ENCODE measurements around the gene PCK1.
"Not testable (repeated sequence)": the region's sequence is repeated elsewhere in the genome, so short reads cannot be mapped to it uniquely, and the experiment has no call there.

The PCK1 gene

DNA sequence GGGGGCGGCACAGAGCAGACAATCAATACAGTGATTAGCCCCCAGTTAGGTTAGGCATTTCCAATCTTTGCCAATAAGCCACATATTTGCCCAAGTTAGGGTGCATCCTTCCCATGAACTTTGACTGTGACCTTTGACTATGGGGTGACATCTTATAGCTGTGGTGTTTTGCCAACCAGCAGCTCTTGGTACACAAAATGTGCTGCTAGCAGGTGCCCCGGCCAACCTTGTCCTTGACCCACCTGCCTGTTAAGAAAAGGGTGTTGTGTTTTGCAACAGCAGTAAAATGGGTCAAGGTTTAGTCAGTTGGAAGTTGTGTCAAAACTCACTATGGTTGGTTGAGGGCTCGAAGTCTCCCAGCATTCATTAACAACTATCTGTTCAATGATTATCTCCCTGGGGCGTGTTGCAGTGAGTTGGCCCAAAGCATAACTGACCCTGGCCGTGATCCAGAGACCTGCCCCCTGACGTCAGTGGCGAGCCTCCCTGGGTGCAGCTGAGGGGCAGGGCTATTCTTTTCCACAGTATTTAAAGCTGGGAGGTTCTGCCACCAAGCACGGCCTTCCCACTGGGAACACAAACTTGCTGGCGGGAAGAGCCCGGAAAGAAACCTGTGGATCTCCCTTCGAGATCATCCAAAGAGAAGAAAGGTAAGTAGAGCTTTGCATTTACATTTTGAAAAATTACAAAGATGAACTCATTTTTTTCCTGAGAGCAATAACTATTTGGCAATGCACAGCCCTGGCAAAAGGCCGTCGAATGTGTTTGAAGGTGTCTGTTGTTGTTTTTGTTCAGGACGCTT, at the start of gene PCK1:
Gene PCK1, plus strand, starts transcription at position 557 of the 802 bp plus-strand sequence. CDS start 302 bp downstream, outside the sequence.
- peak; percentile 61 for DNase-seq

GRCh38 chr20:57511709-57512108, 49.2 kb upstream of the PCK1 start:
- not testable (repeated sequence) for DNase-seq

- DNase-seq = no peak
Observed at GRCh38 chr20:57512432-57512831, 48.5 kb upstream of the PCK1 start.

DNA sequence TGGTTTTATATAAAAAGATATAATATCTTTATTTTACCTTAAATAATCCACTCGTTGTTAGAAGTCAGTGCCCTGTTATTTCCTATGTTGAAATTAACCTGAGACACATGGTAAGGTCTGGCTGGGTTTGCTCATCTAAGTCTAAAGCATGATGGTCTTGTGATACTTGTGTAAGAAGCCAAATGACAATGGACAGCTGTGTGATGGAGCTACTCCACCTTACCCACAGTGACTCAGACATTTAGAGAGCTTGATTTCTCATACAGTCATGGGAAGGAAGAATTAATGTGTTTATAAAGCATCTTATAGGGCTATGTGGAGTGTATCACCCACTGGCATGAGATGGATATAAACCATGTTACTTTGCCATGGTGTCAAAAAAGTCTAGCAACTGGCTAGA, 47.7 kb upstream of the PCK1 start:
- DNase-seq = no peak

DNA sequence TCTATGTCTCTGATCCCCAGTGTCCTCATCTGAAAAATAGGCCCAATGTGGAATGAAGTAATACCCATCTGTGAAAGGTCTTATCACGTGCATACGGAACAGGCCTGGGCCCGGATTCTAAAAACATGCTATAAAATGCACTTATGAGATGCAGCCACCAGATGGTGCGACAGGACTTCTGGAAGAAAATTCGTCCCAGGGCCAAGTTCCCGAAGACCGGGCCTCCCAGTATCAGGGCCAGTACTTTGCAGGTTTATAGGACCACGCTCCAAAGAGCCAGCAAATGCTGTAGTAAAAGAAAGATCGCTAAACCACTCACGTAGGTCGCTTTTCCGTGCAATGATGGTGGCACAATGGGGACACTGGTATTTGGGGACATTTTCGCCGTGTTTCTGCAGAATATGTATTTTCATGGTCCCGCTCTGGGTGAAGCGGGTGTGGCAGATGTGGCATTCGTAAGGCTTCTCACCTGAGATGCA, 46.6 kb upstream of the PCK1 start:
- DNase-seq = peak; percentile 57

DNA sequence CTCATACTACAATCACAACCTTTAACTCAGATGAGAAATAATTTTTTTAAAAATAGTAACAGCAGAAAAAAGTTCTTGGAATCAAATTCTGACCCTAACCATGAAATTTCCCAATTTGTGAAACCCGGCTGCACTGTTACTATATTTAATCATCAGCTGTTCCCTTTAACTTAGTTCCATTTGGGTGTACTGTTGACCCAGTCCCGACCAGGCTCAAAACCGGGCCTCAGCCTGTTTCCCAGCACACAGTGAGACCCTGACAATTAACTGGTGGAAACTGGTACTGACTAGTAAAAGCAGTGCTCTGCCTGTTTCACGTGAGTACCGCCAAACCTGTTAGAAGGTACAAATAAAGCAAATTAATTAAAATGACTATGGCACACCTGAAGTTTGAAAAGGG, 43.0 kb upstream of the PCK1 start:
- no peak for DNase-seq

- DNase-seq = no peak
Observed at GRCh38 chr20:57522380-57523140, 38.4 kb upstream of the PCK1 start.

GRCh38 chr20:57523782-57524181, 37.1 kb upstream of the PCK1 start:
- DNase-seq = no peak

GRCh38 chr20:57524511-57525176, 36.3 kb upstream of the PCK1 start, which contains the start of gene CTCFL:
Gene CTCFL (minus strand): TSS chr20:57525140. CDS start chr20:57524205, 935 bp downstream.
- no peak for DNase-seq

- no peak for DNase-seq
Observed at GRCh38 chr20:57525328-57526086, 35.4 kb upstream of the PCK1 start.

- DNase-seq = peak; percentile 38
Observed at GRCh38 chr20:57526087-57526884, 34.6 kb upstream of the PCK1 start.

GRCh38 chr20:57526885-57527460, 33.9 kb upstream of the PCK1 start:
- DNase-seq = no peak

DNA sequence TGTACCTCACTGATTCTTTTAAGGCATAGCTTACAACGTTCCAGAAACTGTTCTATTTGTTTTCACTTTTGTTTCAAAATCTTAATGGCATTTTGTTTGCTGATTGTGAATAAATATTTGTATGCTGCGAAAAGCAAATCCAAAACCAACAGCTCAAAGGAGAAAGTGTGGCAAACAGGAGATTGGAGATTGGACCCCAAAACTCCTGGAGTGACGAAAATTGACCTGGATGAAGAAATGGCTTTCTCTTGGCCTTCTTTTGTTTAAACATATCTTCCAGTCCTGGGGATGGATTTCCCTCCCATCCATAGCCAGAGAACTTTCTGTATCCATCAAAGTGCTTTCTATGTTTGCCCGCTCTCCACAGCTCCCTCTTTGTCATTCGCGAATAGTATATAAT, 33.2 kb upstream of the PCK1 start:
- DNase-seq = no peak

- DNase-seq = no peak
Observed at GRCh38 chr20:57528148-57528547, 32.8 kb upstream of the PCK1 start.

DNA sequence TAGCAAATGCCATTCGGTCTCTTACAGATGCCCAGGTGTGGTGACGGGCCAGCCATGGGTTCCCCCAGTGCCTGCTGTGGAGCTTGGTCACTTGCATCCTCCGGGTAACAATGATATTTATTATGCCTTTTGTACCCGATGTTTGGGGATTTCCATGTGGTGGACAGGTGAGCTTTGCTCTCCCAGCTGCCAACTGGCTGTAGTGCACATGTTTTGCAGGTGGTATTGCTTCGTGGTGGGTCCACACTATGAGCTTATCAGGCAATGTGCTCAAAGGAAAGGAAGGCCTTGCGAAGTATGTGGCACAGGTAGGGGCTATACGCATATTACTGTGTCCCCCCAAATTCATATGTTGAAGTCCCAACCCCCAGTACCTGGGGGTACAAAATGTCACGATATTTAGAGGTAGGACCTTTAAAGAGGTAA, 31.7 kb upstream of the PCK1 start:
- DNase-seq = no peak

GRCh38 chr20:57529810-57530209, 31.1 kb upstream of the PCK1 start:
- no peak for DNase-seq

DNA sequence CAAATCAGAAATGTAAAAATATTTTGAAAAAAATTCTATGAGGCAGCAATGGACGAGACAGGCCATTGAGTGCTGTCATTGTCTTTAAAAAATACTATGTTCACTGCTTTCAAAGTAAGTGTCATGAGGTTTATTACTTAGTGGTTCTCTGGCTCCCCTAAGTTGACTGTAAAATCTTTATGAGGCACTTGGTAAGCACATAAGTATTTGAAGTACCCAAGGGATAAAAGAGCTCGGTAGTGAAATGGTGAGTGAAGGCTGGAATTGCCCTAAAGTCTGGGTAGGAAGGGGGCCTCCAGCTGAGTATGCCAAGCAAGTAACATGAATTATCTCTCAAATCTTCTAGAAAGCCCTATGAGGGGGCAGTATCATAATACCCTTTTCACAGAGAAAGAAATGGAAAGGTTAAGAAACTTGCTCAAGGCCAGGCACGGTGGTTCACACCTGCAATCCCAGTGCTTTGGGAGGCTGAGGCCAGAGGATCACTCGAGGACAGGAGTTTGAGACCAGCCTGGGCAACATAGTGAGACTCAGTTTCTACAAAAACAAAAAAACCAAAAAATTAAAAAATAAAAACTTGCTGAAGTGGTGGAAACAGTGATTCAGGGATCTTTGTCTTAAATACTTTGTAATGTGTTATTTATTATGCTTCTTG, 30.5 kb upstream of the PCK1 start:
- no peak for DNase-seq

DNA sequence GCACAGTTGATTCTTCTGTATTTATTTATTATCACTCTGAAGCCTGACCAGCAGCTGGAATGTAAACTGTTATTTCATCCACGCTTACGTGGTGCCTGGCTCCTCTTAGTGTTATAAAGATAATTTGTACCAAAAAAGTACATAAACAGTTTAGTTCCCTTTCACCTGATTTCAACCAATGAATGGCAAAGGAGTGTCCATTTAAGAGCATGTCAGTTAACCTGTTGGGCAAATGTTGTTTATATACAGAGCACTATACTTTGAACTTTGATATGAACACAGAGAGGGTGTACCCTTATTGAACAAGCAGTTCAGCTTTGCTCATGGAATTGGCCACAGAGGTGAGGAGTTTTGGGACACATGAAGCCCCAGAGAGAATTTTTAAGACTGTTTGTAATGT, 28.8 kb upstream of the PCK1 start:
- DNase-seq = no peak

GRCh38 chr20:57535297-57535696, 25.6 kb upstream of the PCK1 start:
- no peak for DNase-seq

- no peak for DNase-seq
Observed at GRCh38 chr20:57536120-57536708, 24.7 kb upstream of the PCK1 start.

Data from RPMI8226 (cell line).